Stimulated activated CD8-positive, alpha-beta memory T cell treated with anti-CD3 and anti-CD28 coated beads, Interleukin-4, amount 100 ng/mL, for 48 hours (primary cell): ENCODE measurements around the gene ZNF426.

Source experiments
- DNase-seq: peaks from one replicate; pipeline ENCODE4 v3.0.0-alpha.2; 2020

The ZNF426 gene

DNA sequence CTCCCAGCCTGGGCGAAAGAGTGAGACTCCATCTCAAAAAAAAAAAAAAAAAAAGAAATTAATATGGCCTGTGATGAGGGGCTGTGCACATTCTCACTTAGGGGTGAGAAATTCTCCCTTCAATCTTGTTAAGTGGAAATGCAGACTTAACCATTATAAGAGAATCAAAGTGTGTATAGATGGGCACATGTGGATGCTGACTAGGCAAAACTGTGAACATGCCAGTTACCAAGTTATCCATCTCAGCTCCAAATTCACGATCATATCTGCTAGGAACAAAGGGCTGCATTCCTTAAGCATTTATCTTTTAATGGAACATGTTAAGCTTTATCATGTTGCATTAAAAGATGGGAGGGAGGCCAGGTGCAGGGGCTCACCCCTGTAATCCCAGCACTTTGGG, 44.3 kb downstream of the ZNF426 start:
- no peak for DNase-seq

DNA sequence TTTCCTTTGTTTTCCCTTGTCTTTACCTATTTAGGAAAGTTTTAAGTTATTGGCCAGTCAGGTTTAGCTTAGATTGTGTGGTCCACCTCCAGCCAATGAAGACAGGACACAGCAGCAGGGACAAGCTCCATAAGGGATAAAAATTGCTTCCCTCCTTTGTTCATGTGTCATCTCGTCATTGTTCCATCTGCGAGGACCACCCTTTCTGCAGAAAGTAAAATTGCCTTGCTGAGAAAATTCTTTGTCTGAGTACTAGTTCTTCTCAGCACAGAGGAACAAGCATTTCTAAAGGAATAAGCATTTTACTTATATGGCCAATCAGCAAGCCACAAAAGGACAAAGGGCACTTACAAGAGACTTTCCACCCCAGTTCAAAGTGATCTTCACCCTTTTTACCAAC, 51.4 kb downstream of the ZNF426 start:
- no peak for DNase-seq

DNA sequence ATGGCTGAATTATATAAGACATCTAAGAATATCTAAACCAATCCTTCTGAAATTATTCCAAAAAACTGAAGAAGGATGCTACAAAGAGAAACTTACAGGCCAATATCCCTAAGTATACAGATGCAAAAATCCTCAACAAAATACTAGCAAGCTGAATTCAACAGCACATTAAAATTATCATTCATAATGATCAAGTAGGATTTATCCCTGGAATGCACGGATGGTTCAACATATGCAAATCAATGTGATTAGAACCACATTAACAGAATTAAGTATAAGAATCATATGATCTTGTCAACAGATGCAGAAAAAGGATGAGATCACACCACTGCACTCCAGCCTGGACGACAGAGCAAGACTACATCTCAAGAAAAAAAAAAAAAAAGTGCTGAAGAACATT, 53.3 kb downstream of the ZNF426 start:
- DNase-seq: no peak

DNA sequence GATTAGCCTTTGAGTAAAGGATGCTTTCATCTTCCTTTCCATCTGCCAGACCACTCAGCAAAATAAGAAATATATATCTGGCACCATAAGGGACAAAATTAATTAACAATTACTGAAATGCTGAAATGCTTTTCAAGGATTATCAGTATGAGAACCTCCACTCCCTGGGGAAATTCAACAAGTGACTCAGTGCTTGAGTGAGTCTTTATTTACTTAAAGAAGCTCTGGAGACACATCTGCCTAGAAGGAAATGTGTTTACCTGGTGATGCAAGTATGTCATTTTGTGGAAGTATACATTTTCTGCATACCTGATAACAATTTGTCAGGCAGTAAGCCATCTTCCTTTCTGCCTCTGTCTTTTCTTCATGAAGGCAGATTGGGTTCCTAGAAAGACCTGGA, 63.5 kb downstream of the ZNF426 start:
- DNase-seq: no peak
